MM.1S (cell line): ENCODE measurements around the gene SH2D4B.

Source experiments
- CTCF ChIP-seq: fragments of 300-600 bp; sonication (generic); IDR thresholded peaks from 2 replicates; pipeline ENCODE4 v1.5.1; 2016; ENCODE audit warnings: antibody characterized with exemption, low read length, mixed read lengths
- EZH2 ChIP-seq: fragments of 300-600 bp; sonication (generic); optimal IDR thresholded peaks from 2 replicates; pipeline ENCODE3; 2017; ENCODE audit warnings: low read depth, mild to moderate bottlenecking, antibody characterized with exemption, low read length, mixed read lengths

- TF ChIP-seq CTCF (no peak), EZH2 (no peak)
Observed at GRCh38 chr10:80555415-80555814, 17.7 kb downstream of the SH2D4B start.
